HEK293 (cell line): ENCODE results near the gene CCL27.

ENCODE experiments used
- CTCF ChIA-PET: fragments of 350-600 bp; formaldehyde crosslinking; extraction: SDS; loops from one replicate; lab custom pipeline; 2021; ENCODE audit warnings: antibody characterized with exemption; lab: Yijun Ruan, JAX
- POLR2A ChIA-PET: fragments of 300-600 bp; formaldehyde crosslinking; extraction: SDS; loops from one replicate; lab custom pipeline; 2020; ENCODE audit warnings: antibody characterized with exemption, inconsistent platforms; lab: Yijun Ruan, JAX
- H3K27ac ChIP-seq: fragments of 200-500 bp; sonication (Bioruptor generic); 2 replicates; pipeline ENCODE4 v1.5.1; 2014; ENCODE audit warnings: low read depth, low read length, control low read depth, inconsistent platforms; ENCODE audit errors: extremely low read depth
- H3K36me3 ChIP-seq, 2 experiments: fragments of 200-500 bp in 1 of 2; sonication (Bioruptor generic) in 1 of 2; 1 replicate in 1 of 2; 2 replicates in 1 of 2; pipeline ENCODE4 v1.5.1; 2014 to 2017; ENCODE audit warnings: inconsistent platforms in 2 of 2, low read length in 2 of 2; ENCODE audit not compliant: control insufficient read depth in 2 of 2, insufficient read depth in 1 of 2
- H3K4me1 ChIP-seq: fragments of 200-500 bp; sonication (Bioruptor generic); 2 replicates; pipeline ENCODE4 v1.5.1; 2014; ENCODE audit warnings: mild to moderate bottlenecking, low read length, inconsistent platforms; ENCODE audit not compliant: control insufficient read depth, insufficient read depth
- H3K4me3 ChIP-seq: 2 replicates; pipeline ENCODE4 v1.5.1; 2011; ENCODE audit warnings: low read depth, mild to moderate bottlenecking, control low read depth, low read length, moderate library complexity
- H3K9me3 ChIP-seq: fragments of 200-500 bp; sonication (Bioruptor generic); 2 replicates; pipeline ENCODE4 v1.5.1; 2014; ENCODE audit warnings: low read depth, low read length, inconsistent platforms; ENCODE audit not compliant: control insufficient read depth, insufficient read depth
- GLIS1 ChIP-seq: fragments of 450-650 bp; formaldehyde crosslinking; IDR thresholded peaks from 2 replicates; pipeline ENCODE4 v1.5.1; 2016; ENCODE audit warnings: missing biosample characterization, missing genetic modification characterization
- KLF10 ChIP-seq: fragments of 450-650 bp; IDR thresholded peaks from 2 replicates; pipeline ENCODE4 v1.5.1; 2018; ENCODE audit warnings: missing biosample characterization, mild to moderate bottlenecking, missing genetic modification characterization
- KLF8 ChIP-seq: fragments of 450-650 bp; formaldehyde crosslinking; IDR thresholded peaks from 2 replicates; pipeline ENCODE4 v1.5.1; 2016; ENCODE audit warnings: missing biosample characterization, missing genetic modification characterization
- MZF1 ChIP-seq: fragments of 450-650 bp; formaldehyde crosslinking; IDR thresholded peaks from 2 replicates; pipeline ENCODE4 v1.5.1; 2017; ENCODE audit warnings: missing biosample characterization, missing genetic modification characterization, borderline replicate concordance
- SCRT2 ChIP-seq: fragments of 450-650 bp; formaldehyde crosslinking; IDR thresholded peaks from 2 replicates; pipeline ENCODE4 v1.5.1; 2016; ENCODE audit warnings: missing biosample characterization, missing genetic modification characterization
- SP7 ChIP-seq: fragments of 450-650 bp; formaldehyde crosslinking; IDR thresholded peaks from 2 replicates; pipeline ENCODE4 v1.5.1; 2016; ENCODE audit warnings: missing biosample characterization, missing genetic modification characterization
- ZBTB1 ChIP-seq: fragments of 450-650 bp; formaldehyde crosslinking; IDR thresholded peaks from 2 replicates; pipeline ENCODE4 v1.5.1; 2016; ENCODE audit warnings: missing biosample characterization, missing genetic modification characterization
- ZBTB21 ChIP-seq: fragments of 450-650 bp; formaldehyde crosslinking; IDR thresholded peaks from 2 replicates; pipeline ENCODE4 v1.5.1; 2017; ENCODE audit warnings: missing biosample characterization, missing genetic modification characterization
- ZBTB48 ChIP-seq: fragments of 450-650 bp; formaldehyde crosslinking; IDR thresholded peaks from 2 replicates; pipeline ENCODE4 v1.5.1; 2016; ENCODE audit warnings: missing biosample characterization, missing genetic modification characterization
- ZFP69B ChIP-seq: fragments of 450-650 bp; formaldehyde crosslinking; IDR thresholded peaks from 2 replicates; pipeline ENCODE4 v1.5.1; 2016; ENCODE audit warnings: missing biosample characterization, missing genetic modification characterization
- ZNF132 ChIP-seq: fragments of 450-650 bp; formaldehyde crosslinking; IDR thresholded peaks from 2 replicates; pipeline ENCODE4 v1.5.1; 2017; ENCODE audit warnings: missing biosample characterization, missing genetic modification characterization, borderline replicate concordance
- ZNF239 ChIP-seq: fragments of 450-650 bp; formaldehyde crosslinking; IDR thresholded peaks from 2 replicates; pipeline ENCODE4 v1.5.1; 2016; ENCODE audit warnings: missing biosample characterization, missing genetic modification characterization
- ZNF324 ChIP-seq: fragments of 450-650 bp; formaldehyde crosslinking; IDR thresholded peaks from 2 replicates; pipeline ENCODE4 v1.5.1; 2016; ENCODE audit warnings: missing biosample characterization, missing genetic modification characterization
- ZNF354C ChIP-seq: fragments of 450-650 bp; formaldehyde crosslinking; IDR thresholded peaks from 2 replicates; pipeline ENCODE4 v1.5.1; 2016; ENCODE audit warnings: missing biosample characterization, missing genetic modification characterization, low read depth, borderline replicate concordance
- ZNF48 ChIP-seq: fragments of 450-650 bp; formaldehyde crosslinking; IDR thresholded peaks from 2 replicates; pipeline ENCODE4 v1.5.1; 2016; ENCODE audit warnings: missing biosample characterization, missing genetic modification characterization
- ZNF529 ChIP-seq: fragments of 450-650 bp; formaldehyde crosslinking; IDR thresholded peaks from 2 replicates; pipeline ENCODE4 v1.5.1; 2017; ENCODE audit warnings: missing genetic modification characterization, missing biosample characterization; ENCODE audit not compliant: insufficient replicate concordance
- ZNF596 ChIP-seq: fragments of 450-650 bp; IDR thresholded peaks from 2 replicates; pipeline ENCODE4 v1.5.0; 2018; ENCODE audit warnings: missing biosample characterization, mild to moderate bottlenecking, missing genetic modification characterization, moderate library complexity
- ZNF658 ChIP-seq: fragments of 450-650 bp; formaldehyde crosslinking; IDR thresholded peaks from 2 replicates; pipeline ENCODE4; 2016; ENCODE audit warnings: missing biosample characterization, missing genetic modification characterization
- TF ChIP-seq, protein P1 (sequence below): fragments of 450-650 bp; formaldehyde crosslinking; IDR thresholded peaks from 2 replicates; pipeline ENCODE4 v1.5.1; 2016; ENCODE audit warnings: missing biosample characterization, missing genetic modification characterization, low read depth
- TF ChIP-seq, protein P2 (sequence below): IDR thresholded peaks from 2 replicates; pipeline ENCODE4 v1.6.1; 2011; ENCODE audit warnings: mild to moderate bottlenecking, low read depth, low read length, borderline replicate concordance

CCL27 gene

DNA sequence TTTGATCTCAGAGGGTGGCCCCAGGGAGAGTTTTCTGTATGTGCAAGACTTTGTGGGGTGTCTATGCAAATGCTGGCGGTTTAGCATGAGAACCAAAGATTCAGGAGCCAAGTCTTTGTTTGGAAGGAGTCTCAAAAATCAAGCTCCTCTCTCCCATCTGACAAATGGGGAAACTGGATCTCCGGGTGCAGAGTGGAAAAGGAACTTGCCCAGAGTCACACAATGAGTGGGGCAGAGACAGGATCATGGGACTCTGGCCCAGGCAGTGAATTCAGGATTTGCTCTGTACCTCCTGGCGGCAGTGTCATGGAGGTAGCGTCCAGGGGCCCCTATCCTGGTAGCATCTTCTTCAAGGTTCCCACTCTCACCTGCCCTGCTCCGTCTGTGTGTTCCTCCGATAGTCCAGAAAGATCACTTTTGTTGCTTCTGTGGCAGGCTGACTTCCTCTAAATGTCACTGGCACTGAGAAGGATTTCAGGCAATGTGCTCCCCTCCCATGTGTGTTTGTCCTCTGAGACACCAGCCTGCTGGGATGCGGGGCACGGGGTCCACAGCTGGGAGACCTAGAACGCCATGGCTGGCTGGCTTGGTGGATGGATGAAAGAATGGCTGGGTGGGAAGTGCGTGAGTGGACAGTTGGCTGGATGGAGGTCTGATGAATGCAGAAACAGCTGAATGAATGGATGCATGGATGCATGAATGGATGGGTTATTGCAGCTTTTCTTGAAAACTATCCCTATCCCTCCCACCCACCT, 25.0 kb upstream of the CCL27 start:
- CTCF ChIA-PET = interaction anchor here (0.5 to 8.3 kb wide), 3 partner anchors 12 to 203 kb away, joined by 3 to 99 read pairs (median 9); no protein-coding TSS in a partner anchor
- POLR2A ChIA-PET = no interaction called here
- Histone ChIP-seq H3K4me3 (no peak overlapping the region), H3K36me3 (no peaks in the 10 kb centered on the region), H3K27ac (no peak overlapping the region), H3K9me3 (no peaks in the 10 kb centered on the region), H3K4me1 (no peaks in the 10 kb centered on the region)
- TF ChIP-seq ZNF132 = no peak
- TF ChIP-seq, protein P1, sequence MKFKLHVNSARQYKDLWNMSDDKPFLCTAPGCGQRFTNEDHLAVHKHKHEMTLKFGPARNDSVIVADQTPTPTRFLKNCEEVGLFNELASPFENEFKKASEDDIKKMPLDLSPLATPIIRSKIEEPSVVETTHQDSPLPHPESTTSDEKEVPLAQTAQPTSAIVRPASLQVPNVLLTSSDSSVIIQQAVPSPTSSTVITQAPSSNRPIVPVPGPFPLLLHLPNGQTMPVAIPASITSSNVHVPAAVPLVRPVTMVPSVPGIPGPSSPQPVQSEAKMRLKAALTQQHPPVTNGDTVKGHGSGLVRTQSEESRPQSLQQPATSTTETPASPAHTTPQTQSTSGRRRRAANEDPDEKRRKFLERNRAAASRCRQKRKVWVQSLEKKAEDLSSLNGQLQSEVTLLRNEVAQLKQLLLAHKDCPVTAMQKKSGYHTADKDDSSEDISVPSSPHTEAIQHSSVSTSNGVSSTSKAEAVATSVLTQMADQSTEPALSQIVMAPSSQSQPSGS (tag by site-specific recombination) = no peak
- peak; percentile 34; the same call in 1 of the 2 replicates for TF ChIP-seq GLIS1 (tag by site-specific recombination)
- TF ChIP-seq ZFP69B (tag by site-specific recombination) = no peak
- no peak for TF ChIP-seq ZNF324 (tag by site-specific recombination)
- no peak for TF ChIP-seq ZNF529 (tag by site-specific recombination)
- TF ChIP-seq SP7 (tag by site-specific recombination) = no peak
- no peak for TF ChIP-seq ZBTB48 (tag by site-specific recombination)

DNA sequence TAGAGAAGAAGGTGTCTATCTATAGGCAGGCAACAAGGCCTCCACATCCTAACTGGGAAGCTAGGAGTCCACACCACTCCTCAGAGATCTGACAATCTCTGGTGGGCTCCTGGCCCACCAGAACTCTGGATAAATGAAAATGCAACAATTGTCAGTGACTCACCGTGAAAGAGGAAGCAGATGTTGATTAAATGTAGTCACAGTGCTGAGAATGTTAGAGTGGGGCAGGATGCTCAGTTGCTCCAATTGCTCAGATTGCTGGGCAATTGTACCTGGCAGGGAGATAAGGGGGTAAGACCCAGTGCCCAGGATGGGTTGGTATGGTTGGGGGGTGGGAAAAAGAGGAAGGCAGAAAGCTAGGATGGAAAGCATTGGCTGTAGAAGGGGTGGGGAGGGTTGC, 24.3 kb upstream of the CCL27 start:
- CTCF ChIA-PET = interaction anchor here (0.7 to 8.3 kb wide), 5 partner anchors 11 to 213 kb away, joined by 3 to 99 read pairs (median 4); no protein-coding TSS in a partner anchor

DNA sequence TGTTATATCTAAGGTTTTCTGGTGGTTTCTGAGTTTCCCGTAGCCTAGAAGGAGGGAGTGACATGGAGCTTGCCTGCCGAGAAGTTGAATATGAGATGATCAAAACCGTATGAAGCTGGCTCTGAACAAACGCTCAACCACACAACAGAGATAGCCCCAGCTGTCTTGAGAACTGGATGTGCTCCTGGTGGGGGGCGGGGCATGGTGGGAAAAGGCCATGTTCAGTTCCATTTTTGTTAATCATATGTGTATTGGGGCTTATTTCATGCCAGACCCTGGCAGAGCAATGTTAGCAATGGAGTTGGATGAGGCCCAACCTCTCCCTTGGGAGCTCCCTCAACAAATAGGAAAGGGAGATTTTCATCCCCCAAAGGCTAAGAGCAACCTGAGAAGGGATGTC, 23.8 kb upstream of the CCL27 start:
- Histone ChIP-seq H3K27ac (no peak overlapping the region), H3K9me3 (no peaks in the 10 kb centered on the region), H3K4me1 (no peaks in the 10 kb centered on the region), H3K36me3 (no peaks in the 10 kb centered on the region), H3K4me3 (no peak overlapping the region)
- ChIA-PET CTCF (interaction anchor here (0.7 to 8.3 kb wide), 5 partner anchors 10 to 213 kb away, joined by 3 to 99 read pairs (median 4); no protein-coding TSS in a partner anchor), POLR2A (no interaction called here)
- TF ChIP-seq ZBTB21 (tag by site-specific recombination) (no peak), ZNF596 (tag by site-specific recombination) (no peak), KLF8 (tag by site-specific recombination) (no peak)

More for the DNA sequence above, 24.3 kb upstream of the CCL27 start:
- Histone ChIP-seq H3K4me3 (no peak overlapping the region), H3K4me1 (no peaks in the 10 kb centered on the region), H3K27ac (no peak overlapping the region), H3K36me3 (no peaks in the 10 kb centered on the region), H3K9me3 (no peaks in the 10 kb centered on the region)
- POLR2A ChIA-PET = no interaction called here
- TF ChIP-seq SCRT2 (tag by site-specific recombination) = peak; percentile 37; the same call in 1 of the 2 replicates
- TF ChIP-seq, protein P2, sequence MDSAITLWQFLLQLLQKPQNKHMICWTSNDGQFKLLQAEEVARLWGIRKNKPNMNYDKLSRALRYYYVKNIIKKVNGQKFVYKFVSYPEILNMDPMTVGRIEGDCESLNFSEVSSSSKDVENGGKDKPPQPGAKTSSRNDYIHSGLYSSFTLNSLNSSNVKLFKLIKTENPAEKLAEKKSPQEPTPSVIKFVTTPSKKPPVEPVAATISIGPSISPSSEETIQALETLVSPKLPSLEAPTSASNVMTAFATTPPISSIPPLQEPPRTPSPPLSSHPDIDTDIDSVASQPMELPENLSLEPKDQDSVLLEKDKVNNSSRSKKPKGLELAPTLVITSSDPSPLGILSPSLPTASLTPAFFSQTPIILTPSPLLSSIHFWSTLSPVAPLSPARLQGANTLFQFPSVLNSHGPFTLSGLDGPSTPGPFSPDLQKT = no peak

DNA sequence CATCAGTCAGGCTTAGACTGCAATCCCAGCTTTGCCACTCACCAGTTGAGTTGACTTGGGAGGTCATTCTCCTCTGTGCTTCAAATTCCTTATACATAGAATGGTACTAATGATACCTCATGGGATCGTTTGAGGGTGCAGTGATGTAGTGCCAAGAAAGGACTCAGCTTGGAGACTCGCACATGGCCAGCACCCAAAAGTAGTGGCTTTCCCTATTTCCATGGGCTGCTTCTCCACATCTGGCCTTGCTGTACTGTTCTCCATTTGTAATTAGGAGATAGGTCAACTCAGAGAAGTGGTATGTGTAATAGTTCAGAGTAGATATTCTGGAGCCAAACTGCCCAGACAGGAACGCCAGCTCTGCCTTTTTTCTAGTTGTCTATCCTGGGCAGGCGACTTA, 23.1 kb upstream of the CCL27 start:
- ChIA-PET POLR2A (no interaction called here), CTCF (interaction anchor here (0.9 to 8.3 kb wide), 4 partner anchors 10 to 214 kb away, joined by 4 to 99 read pairs (median 6); no protein-coding TSS in a partner anchor)
- no peaks in the 10 kb centered on the region for H3K4me1 ChIP-seq

More for the DNA sequence above, 23.1 kb upstream of the CCL27 start:
- TF ChIP-seq ZBTB1 (tag by site-specific recombination) (no peak), ZNF239 (tag by site-specific recombination) (no peak), ZNF48 (tag by site-specific recombination) (no peak), MZF1 (tag by site-specific recombination) (no peak), ZNF658 (no peak), KLF10 (tag by site-specific recombination) (no peak), ZNF354C (tag by site-specific recombination) (no peak)
- Histone ChIP-seq H3K4me3 (no peak overlapping the region), H3K36me3 (no peaks in the 10 kb centered on the region), H3K9me3 (no peaks in the 10 kb centered on the region), H3K27ac (no peak overlapping the region)
